Prostate gland (tissue), 2 donors: Measurements from ENCODE around the gene SARDH. TPM values are rescaled to one million over a fixed set of nuclear protein-coding genes. Genes with fewer than 3 reads are reported as not detected.

Experiments
- DNase-seq: peaks from one replicate; pipeline ENCODE4 v3.0.0-alpha.2; 2019; ENCODE audit warnings: low spot score
- H3K27ac ChIP-seq, 2 donors: fragments of 200-600 bp; sonication (generic); 2 replicates each; pipeline ENCODE4 v1.5.1; 2017 to 2019
- H3K27me3 ChIP-seq: fragments of 200-600 bp; sonication (generic); replicated peaks from 2 replicates; pipeline ENCODE4 v1.5.1; 2019; ENCODE audit not compliant: insufficient read depth
- H3K36me3 ChIP-seq, 2 donors: fragments of 200-600 bp; sonication (generic); 1 replicate in 1 of 2; 2 replicates in 1 of 2; pipeline versions ENCODE4 v1.5.1 to v1.8.1; 2017 to 2019
- H3K4me1 ChIP-seq: fragments of 200-600 bp; sonication (generic); replicated peaks from 2 replicates; pipeline ENCODE4 v1.5.1; 2019
- H3K4me3 ChIP-seq, 2 donors: fragments of 200-600 bp; sonication (generic); 2 replicates each; pipeline ENCODE4 v1.5.1; 2017 to 2019
- H3K9me3 ChIP-seq: fragments of 200-600 bp; sonication (generic); 2 replicates; pipeline ENCODE4 v1.5.1; 2017
- CTCF ChIP-seq, 4 experiments: fragments of 200-600 bp in 2 of 4; fragments of 450-650 bp in 2 of 4; sonication (generic) in 2 of 4; IDR thresholded peaks; 1 replicate in 3 of 4; 2 replicates in 1 of 4; pipeline ENCODE4 v1.5.1; 2016 to 2019; ENCODE audit warnings: antibody characterized with exemption in 4 of 4, mild to moderate bottlenecking in 2 of 4, moderate library complexity in 2 of 4
- POLR2A ChIP-seq: fragments of 450-650 bp; IDR thresholded peaks from one replicate; pipeline ENCODE4 v1.6.1; 2016; ENCODE audit warnings: antibody characterized with exemption, mild to moderate bottlenecking
- POLR2AphosphoS5 ChIP-seq: sonication (generic); formaldehyde crosslinking; IDR thresholded peaks from one replicate; pipeline ENCODE4 v1.6.1; 2017; ENCODE audit warnings: antibody characterized with exemption
- WGBS: methylation state at CpG from one replicate; pipeline ENCODE4 v1.1.5; 2018; 5-methylcytosine and 5-hydroxymethylcytosine counted together
- intact Hi-C: fragments of 100-400 bp; cut with DNase I; formaldehyde crosslinking; loops from one replicate; pipeline ENCODE4 v1.14.2; 2022
- total RNA-seq, 2 donors: library from RNA; depleted of rRNA; stranded (reverse); fragments of >200 nt; gene quantifications; one replicate each; pipeline ENCODE4 v1.1.0, GENCODE V29; 2016

The SARDH gene
- total RNA-seq, 2 donors from 2014 or later: 6.7 to 7.2 TPM

GRCh38 chr9:133632806-133633680, 105.1 kb downstream of the SARDH start:
- peaks cover 2% of the 10 kb centered on the region for H3K27me3 ChIP-seq
- WGBS: 59% methylated on average over 27 of the region's 27 CpGs
- no peak for DNase-seq

DNA sequence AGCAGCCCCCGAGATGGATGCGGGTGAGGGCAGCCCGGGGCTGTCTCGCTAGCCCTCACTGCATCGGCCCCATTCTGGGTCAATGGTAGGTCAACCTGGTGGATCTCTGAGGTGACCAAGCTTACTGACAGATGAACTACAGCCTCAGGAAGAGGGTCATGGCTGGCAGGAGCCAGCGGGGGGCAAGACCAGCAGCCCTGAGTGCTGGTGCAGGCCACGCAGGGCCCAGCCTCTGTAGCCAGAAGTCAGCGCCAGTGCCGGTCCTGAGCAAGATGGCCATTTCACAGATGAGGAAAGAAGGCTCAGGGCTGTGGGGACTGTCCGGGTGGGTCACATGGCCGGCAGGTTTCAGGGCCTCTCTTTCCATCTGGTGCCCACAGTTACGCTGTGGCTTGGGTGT, 107.0 kb downstream of the SARDH start:
- H3K27ac ChIP-seq: no peak overlapping the region
- TF ChIP-seq POLR2AphosphoS5 (no peak), POLR2A (no peak), CTCF (IDR thresholded peaks at IDR 0.05) (no peak)
- no peak overlapping the region for H3K4me3 ChIP-seq
- no peaks in the 10 kb centered on the region for H3K36me3 ChIP-seq
- H3K4me1 ChIP-seq: no peaks in the 10 kb centered on the region
- no peak for DNase-seq
- no peaks in the 10 kb centered on the region for H3K9me3 ChIP-seq
- 95% methylated on average over 10 of the region's 12 CpGs for WGBS
- intact Hi-C loops: no loop called here
- H3K27me3 ChIP-seq: peaks cover 2% of the 10 kb centered on the region

More at GRCh38 chr9:133632806-133633680, 105.1 kb downstream of the SARDH start:
- Histone ChIP-seq H3K4me3 (no peak overlapping the region), H3K27ac (no peak overlapping the region), H3K4me1 (no peaks in the 10 kb centered on the region), H3K9me3 (no peaks in the 10 kb centered on the region), H3K36me3 (no peaks in the 10 kb centered on the region)
- intact Hi-C loops: no loop called here
- TF ChIP-seq POLR2A: no peak
- no peak for TF ChIP-seq CTCF (IDR thresholded peaks at IDR 0.05)
- TF ChIP-seq POLR2AphosphoS5: no peak

- Histone ChIP-seq H3K27ac (no peak overlapping the region), H3K36me3 (no peaks in the 10 kb centered on the region), H3K4me3 (no peak overlapping the region), H3K9me3 (no peaks in the 10 kb centered on the region), H3K4me1 (no peaks in the 10 kb centered on the region), H3K27me3 (no peaks in the 10 kb centered on the region)
- TF ChIP-seq POLR2AphosphoS5: no peak
- TF ChIP-seq POLR2A: no peak
- TF ChIP-seq CTCF (IDR thresholded peaks at IDR 0.05): no peak
- intact Hi-C loops: no loop called here
- no peak for DNase-seq
- WGBS: 92% methylated on average over 18 of the region's 23 CpGs
Observed at GRCh38 chr9:133629221-133630110, 108.7 kb downstream of the SARDH start.

DNA sequence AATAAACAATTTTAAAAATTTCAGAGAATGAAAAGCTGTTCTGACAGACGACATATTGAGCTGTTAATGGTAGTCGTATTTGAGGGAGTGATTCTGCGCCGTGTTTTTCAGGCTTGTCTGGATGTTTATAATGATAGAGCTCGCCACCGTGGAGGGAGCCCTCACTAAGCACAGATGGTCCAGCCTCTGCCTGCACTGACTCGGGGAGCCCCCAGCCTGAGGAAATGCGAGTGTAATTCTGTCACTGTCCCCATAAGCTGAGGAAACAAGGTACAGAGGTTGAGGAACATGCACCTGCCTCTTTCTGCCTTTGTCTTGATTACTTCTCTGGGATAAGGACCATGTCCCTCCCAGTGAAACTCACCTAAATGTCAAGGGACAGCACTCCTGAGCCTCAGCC, 109.4 kb downstream of the SARDH start:
- intact Hi-C loops: no loop called here
- TF ChIP-seq POLR2A (no peak), POLR2AphosphoS5 (no peak), CTCF (IDR thresholded peaks at IDR 0.05) (no peak)
- no peak overlapping the region for H3K4me3 ChIP-seq
- no peaks in the 10 kb centered on the region for H3K4me1 ChIP-seq
- no peak overlapping the region for H3K27ac ChIP-seq
- H3K27me3 ChIP-seq: no peaks in the 10 kb centered on the region
- WGBS: 67% methylated on average over 8 of the region's 8 CpGs
- H3K9me3 ChIP-seq: no peaks in the 10 kb centered on the region
- no peak for DNase-seq
- H3K36me3 ChIP-seq: no peaks in the 10 kb centered on the region
